H1 (cell line): Measurements from ENCODE around the gene GMFB. TPM values are rescaled to one million over a fixed set of nuclear protein-coding genes. Genes with fewer than 3 reads are reported as not detected.

Source experiments
- CTCF ChIA-PET: fragments of 300-600 bp; sonication (Branson Sonifier 250); formaldehyde crosslinking; loops from one replicate; lab custom pipeline; 2021; ENCODE audit not compliant: partially characterized antibody; lab: Charles Lee
- POLR2A ChIA-PET: fragments of 300-600 bp; sonication (Branson Sonifier 250); formaldehyde crosslinking; loops from one replicate; lab custom pipeline; 2021; ENCODE audit warnings: inconsistent platforms; ENCODE audit not compliant: partially characterized antibody; lab: Charles Lee
- DNase-seq, 2 experiments: peaks; one replicate each; pipeline versions ENCODE4 v3.0.0 to v3.0.0-alpha.2; 2010 to 2022; ENCODE audit warnings: low spot score in 2 of 2, low read depth in 1 of 2, mixed read lengths in 1 of 2
- FAIRE-seq: peaks from 2 replicates; lab custom pipeline; 2011; peaks lifted over from hg19 to GRCh38; lab: Jason Lieb, UNC
- H2AFZ ChIP-seq: 2 replicates; pipeline ENCODE4 v1.8.1; 2012; ENCODE audit warnings: low read length, inconsistent platforms
- H2AK5ac ChIP-seq: 2 replicates; pipeline ENCODE4 v1.6.1; 2013; ENCODE audit warnings: low read depth, low read length
- H2BK120ac ChIP-seq: replicated peaks from 2 replicates; pipeline ENCODE3; 2013; ENCODE audit warnings: low read depth, low read length, inconsistent platforms
- H2BK12ac ChIP-seq: 2 replicates; pipeline ENCODE4 v1.6.1; 2013; ENCODE audit warnings: low read depth, low read length
- H2BK15ac ChIP-seq: 2 replicates; pipeline ENCODE4 v1.6.1; 2013; ENCODE audit warnings: low read length
- H2BK20ac ChIP-seq: 2 replicates; pipeline ENCODE4 v1.6.1; 2013; ENCODE audit warnings: low read length
- H2BK5ac ChIP-seq: 2 replicates; pipeline ENCODE4 v1.6.1; 2013; ENCODE audit warnings: low read depth, low read length
- H3K14ac ChIP-seq: 2 replicates; pipeline ENCODE4 v1.6.1; 2013; ENCODE audit warnings: inconsistent platforms; ENCODE audit not compliant: insufficient read length
- H3K18ac ChIP-seq: 2 replicates; pipeline ENCODE4 v1.6.1; 2013; ENCODE audit warnings: low read length; ENCODE audit errors: extremely low read depth
- H3K23ac ChIP-seq: 2 replicates; pipeline ENCODE4 v1.6.1; 2013; ENCODE audit warnings: inconsistent platforms; ENCODE audit not compliant: insufficient read length
- H3K23me2 ChIP-seq: 2 replicates; pipeline ENCODE4 v1.6.1; 2013; ENCODE audit warnings: low read depth, low read length
- H3K27ac ChIP-seq: 2 replicates; pipeline ENCODE4 v1.6.1; 2011; ENCODE audit warnings: low read depth, low read length, inconsistent platforms
- H3K27me3 ChIP-seq, 4 experiments: replicated peaks in 1 of 4; 1 replicate in 1 of 4; 2 replicates in 3 of 4; pipeline versions ENCODE4 v1.6.1 to v1.8.1; 2011 to 2013; ENCODE audit warnings: low read length in 3 of 4, mild to moderate bottlenecking in 3 of 4, inconsistent platforms in 2 of 4, mixed read lengths in 2 of 4, moderate library complexity in 1 of 4; ENCODE audit not compliant: control insufficient read depth in 3 of 4, insufficient read depth in 3 of 4; ENCODE audit errors: extremely low read depth in 1 of 4
- H3K36me3 ChIP-seq, 4 experiments: 2 replicates each; pipeline versions ENCODE4 v1.6.1 to v1.8.1; 2011 to 2013; ENCODE audit warnings: mild to moderate bottlenecking in 4 of 4, low read length in 3 of 4, moderate library complexity in 2 of 4, control low read depth in 1 of 4, inconsistent platforms in 1 of 4; ENCODE audit not compliant: insufficient read depth in 4 of 4, control insufficient read depth in 2 of 4
- H3K4ac ChIP-seq: replicated peaks from 2 replicates; pipeline ENCODE3; 2013; ENCODE audit warnings: low read length, low read depth, mixed read lengths, inconsistent platforms; ENCODE audit not compliant: insufficient read length
- H3K4me1 ChIP-seq, 4 experiments: replicated peaks in 1 of 4; 1 replicate in 1 of 4; 2 replicates in 3 of 4; pipeline versions ENCODE4 v1.6.1 to v1.8.1; 2011 to 2013; ENCODE audit warnings: low read length in 3 of 4, inconsistent platforms in 2 of 4, mixed read lengths in 1 of 4; ENCODE audit not compliant: insufficient read depth in 4 of 4, control insufficient read depth in 3 of 4
- H3K4me2 ChIP-seq, 2 experiments: 2 replicates each; pipeline versions ENCODE4 v1.6.1 to v1.8.1; 2011 to 2013; ENCODE audit warnings: low read depth in 2 of 2, low read length in 2 of 2, control low read depth in 1 of 2, inconsistent platforms in 1 of 2, mild to moderate bottlenecking in 1 of 2; ENCODE audit not compliant: insufficient read depth in 1 of 2
- H3K4me3 ChIP-seq, 4 experiments: fragments of 200-600, 300-600 bp in 1 of 4; sonication (generic), shearing (Covaris generic), sonication (Bioruptor Twin) in 1 of 4; 2 replicates each; pipeline versions ENCODE4 v1.5.1 to v1.8.1; 2011 to 2016; ENCODE audit warnings: low read length in 4 of 4, low read depth in 3 of 4, control low read depth in 2 of 4, inconsistent platforms in 2 of 4, mild to moderate bottlenecking in 2 of 4, mixed read lengths in 1 of 4, moderate library complexity in 1 of 4; ENCODE audit not compliant: insufficient read depth in 2 of 4; ENCODE audit errors: extremely low read depth in 1 of 4
- H3K56ac ChIP-seq: replicated peaks from 2 replicates; pipeline ENCODE3; 2013; ENCODE audit warnings: low read depth, mild to moderate bottlenecking, mixed read lengths, low read length, inconsistent platforms; ENCODE audit not compliant: insufficient read length
- H3K79me1 ChIP-seq: 2 replicates; pipeline ENCODE4 v1.6.1; 2013; ENCODE audit warnings: low read depth, low read length, control low read depth
- H3K79me2 ChIP-seq, 2 experiments: 2 replicates each; pipeline versions ENCODE4 v1.6.1 to v1.8.1; 2012 to 2013; ENCODE audit warnings: low read length in 2 of 2, mild to moderate bottlenecking in 2 of 2, inconsistent platforms in 1 of 2; ENCODE audit not compliant: insufficient read depth in 2 of 2, control insufficient read depth in 1 of 2
- H3K9ac ChIP-seq, 4 experiments: replicated peaks in 1 of 4; 1 replicate in 1 of 4; 2 replicates in 3 of 4; pipeline versions ENCODE4 v1.6.1 to v1.8.1; 2011 to 2013; ENCODE audit warnings: low read depth in 3 of 4, low read length in 3 of 4, control low read depth in 2 of 4, mild to moderate bottlenecking in 2 of 4, moderate library complexity in 2 of 4, inconsistent platforms in 1 of 4; ENCODE audit errors: extremely low read depth in 1 of 4
- H3K9me3 ChIP-seq, 2 experiments: 2 replicates each; pipeline versions ENCODE4 v1.6.1 to v1.8.1; 2012 to 2013; ENCODE audit warnings: mild to moderate bottlenecking in 2 of 2, moderate library complexity in 2 of 2, control low read depth in 1 of 2, inconsistent platforms in 1 of 2, low read depth in 1 of 2, low read length in 1 of 2, mixed read lengths in 1 of 2; ENCODE audit not compliant: insufficient read depth in 2 of 2
- H4K20me1 ChIP-seq, 2 experiments: replicated peaks in 1 of 2; 2 replicates each; pipeline versions ENCODE3 to v1.8.1; 2011 to 2013; ENCODE audit warnings: inconsistent platforms in 2 of 2, low read length in 2 of 2, mild to moderate bottlenecking in 1 of 2; ENCODE audit not compliant: insufficient read depth in 2 of 2, control insufficient read depth in 1 of 2
- H4K5ac ChIP-seq: 2 replicates; pipeline ENCODE4 v1.6.1; 2013; ENCODE audit warnings: low read length, low read depth, mixed read lengths, inconsistent platforms; ENCODE audit not compliant: insufficient read length
- H4K8ac ChIP-seq: 2 replicates; pipeline ENCODE4 v1.8.0; 2013; ENCODE audit warnings: mild to moderate bottlenecking, moderate library complexity, low read length, inconsistent platforms; ENCODE audit not compliant: insufficient read depth; ENCODE audit errors: extremely low read depth
- H4K91ac ChIP-seq: replicated peaks from 2 replicates; pipeline ENCODE3; 2013; ENCODE audit warnings: low read length, mixed read lengths, inconsistent platforms; ENCODE audit not compliant: insufficient read length
- BACH1 ChIP-seq: IDR thresholded peaks from 2 replicates; pipeline ENCODE4 v1.6.1; 2012; ENCODE audit warnings: low read length, improper control_type of control experiment
- CHD1 ChIP-seq: IDR thresholded peaks from 2 replicates; pipeline ENCODE4 v1.6.1; 2012; ENCODE audit warnings: low read depth, low read length, improper control_type of control experiment
- CREB1 ChIP-seq: IDR thresholded peaks from 2 replicates; pipeline ENCODE4 v1.6.1; 2012; ENCODE audit warnings: inconsistent platforms
- EP300 ChIP-seq, 2 experiments: IDR thresholded peaks; 1 replicate in 1 of 2; 2 replicates in 1 of 2; pipeline ENCODE4 v1.6.1; 2011 to 2012; ENCODE audit warnings: low read depth in 2 of 2, low read length in 2 of 2, mild to moderate bottlenecking in 2 of 2, borderline replicate concordance in 1 of 2, inconsistent platforms in 1 of 2, moderate library complexity in 1 of 2
- EZH2 ChIP-seq: fragments of 200-600 bp; sonication (generic); IDR thresholded peaks from 2 replicates; pipeline ENCODE4 v1.7.1; 2012; ENCODE audit warnings: low read depth, mild to moderate bottlenecking, moderate library complexity, low read length, inconsistent platforms; ENCODE audit not compliant: severe bottlenecking
- HDAC2 ChIP-seq, 2 experiments: fragments of 300-600 bp in 1 of 2; sonication (generic) in 1 of 2; IDR thresholded peaks; 2 replicates each; pipeline ENCODE4 v1.6.1; 2011 to 2012; ENCODE audit warnings: low read depth in 2 of 2, low read length in 2 of 2, mild to moderate bottlenecking in 2 of 2, moderate library complexity in 2 of 2, borderline replicate concordance in 1 of 2, inconsistent platforms in 1 of 2
- MAX ChIP-seq: IDR thresholded peaks from 2 replicates; pipeline ENCODE4 v1.6.1; 2012; ENCODE audit warnings: inconsistent platforms
- NANOG ChIP-seq: IDR thresholded peaks from 2 replicates; pipeline ENCODE4 v1.6.1; 2011; ENCODE audit warnings: low read length, low read depth, mild to moderate bottlenecking, inconsistent platforms; ENCODE audit not compliant: insufficient read depth, poor library complexity, severe bottlenecking
- RAD21 ChIP-seq, 2 experiments: IDR thresholded peaks in 1 of 2; conservative IDR thresholded peaks in 1 of 2; 2 replicates each; pipeline ENCODE4 v1.6.1; 2011; ENCODE audit warnings: low read depth in 2 of 2, low read length in 2 of 2, improper control_type of control experiment in 1 of 2, inconsistent platforms in 1 of 2, mild to moderate bottlenecking in 1 of 2, moderate library complexity in 1 of 2
- RBBP5 ChIP-seq: IDR thresholded peaks from 2 replicates; pipeline ENCODE4 v1.7.1; 2012; ENCODE audit warnings: low read depth, mild to moderate bottlenecking, inconsistent platforms, low read length, moderate library complexity, borderline replicate concordance
- RNF2 ChIP-seq: fragments of 200-900, 300-1000 bp; sonication (generic); IDR thresholded peaks from 2 replicates; pipeline ENCODE4 v1.7.1; 2016; ENCODE audit warnings: borderline replicate concordance, low read depth, mild to moderate bottlenecking, antibody characterized with exemption, low read length; ENCODE audit not compliant: poor library complexity, severe bottlenecking; ENCODE audit errors: missing control alignments
- RXRA ChIP-seq: IDR thresholded peaks from 2 replicates; pipeline ENCODE4 v1.6.1; 2011; ENCODE audit warnings: low read depth, mild to moderate bottlenecking, low read length, moderate library complexity; ENCODE audit not compliant: insufficient read depth
- SP2 ChIP-seq: IDR thresholded peaks from 2 replicates; pipeline ENCODE4 v1.6.1; 2012; ENCODE audit warnings: mild to moderate bottlenecking, low read length, inconsistent platforms
- WGBS, 2 experiments: shearing (Covaris generic) in 1 of 2; methylation state at CpG; one replicate each; pipeline versions ENCODE4 v1.1.6 to v1.1.7; 2013 to 2015; ENCODE audit warnings: low lambda C conversion rate in 2 of 2, mixed read lengths in 2 of 2, inconsistent platforms in 1 of 2, low coverage in 1 of 2, missing lambda C conversion rate in 1 of 2; ENCODE audit not compliant: insufficient replicate concordance in 2 of 2, insufficient coverage in 1 of 2, insufficient read length in 1 of 2; ENCODE audit errors: extremely low coverage in 1 of 2, missing lambda C conversion rate in 1 of 2; 5-methylcytosine and 5-hydroxymethylcytosine counted together
- polyA plus RNA-seq, 7 experiments: library from polyadenylated mRNA; depleted of rRNA in 3 of 7; stranded (reverse) in 5 of 7; unstranded in 2 of 7; fragments of >200 nt in 5 of 7; fragments of 200-250 nt in 2 of 7; gene quantifications; 1 replicate in 5 of 7; 2 replicates in 1 of 7; 4 replicates in 1 of 7; pipeline versions ENCODE4 v1.2.1 to v1.2.3, GENCODE V29; 2011 to 2013; ENCODE audit warnings: missing spikeins in 2 of 7, mixed read lengths in 2 of 7
- total RNA-seq: library from RNA; stranded (reverse); fragmentation: NEBNext Ultra II Directional; extraction: Animal tissue kit (Norgen Biotek cat#: 25700); gene quantifications from 2 replicates; pipeline ENCODE4 v1.2.1, GENCODE V29; 2021

The GMFB gene
- total and polyA plus RNA-seq, 2 of the 8 experiments (the other 6 are each of a cell fraction or from before 2014, with no cell fraction given), result 17.9 to 77.3 TPM

GRCh38 chr14:54450535-54450934 is 38.2 kb downstream of the GMFB start:
- H4K91ac ChIP-seq, result no peak overlapping the region
- FAIRE-seq (no peak), DNase-seq (no peak)
- H3K56ac ChIP-seq, result no peak overlapping the region
- H2BK12ac ChIP-seq, result no peak overlapping the region
- no peak overlapping the region for H3K9ac ChIP-seq
- H3K23me2 ChIP-seq, result no peaks in the 10 kb centered on the region
- H2BK120ac ChIP-seq, result no peak overlapping the region
- H3K4me2 ChIP-seq, result no peak overlapping the region
- H2AK5ac ChIP-seq, result no peak overlapping the region
- no peak overlapping the region for H4K5ac ChIP-seq
- H2BK5ac ChIP-seq, result no peak overlapping the region
- H3K9me3 ChIP-seq, result no peaks in the 10 kb centered on the region
- ChIA-PET CTCF (interaction anchor here (0.7 to 1.0 kb wide), 2 partner anchors 16 to 240 kb away, joined by 3 read pairs; no protein-coding TSS in a partner anchor), POLR2A (no interaction called here)
- no peaks in the 10 kb centered on the region for H4K20me1 ChIP-seq
- 85% methylated on average over 3 of the region's 3 CpGs; no CpG with 5 or more reads in 1 of the 2 experiments for WGBS, 2 experiments
- no peaks in the 10 kb centered on the region for H3K79me2 ChIP-seq
- no peak overlapping the region for H3K4me3 ChIP-seq
- no peaks in the 10 kb centered on the region for H3K36me3 ChIP-seq
- no peaks in the 10 kb centered on the region for H3K27me3 ChIP-seq
- H4K8ac ChIP-seq, result no peak overlapping the region
- H3K14ac ChIP-seq, result no peak overlapping the region
- no peak overlapping the region for H3K23ac ChIP-seq
- H3K4ac ChIP-seq, result no peak overlapping the region
- H3K4me1 ChIP-seq, result no peaks in the 10 kb centered on the region
- no peaks in the 10 kb centered on the region for H3K79me1 ChIP-seq
- no peak overlapping the region for H3K18ac ChIP-seq
- no peak overlapping the region for H2AFZ ChIP-seq
- H2BK20ac ChIP-seq, result no peak overlapping the region
- H2BK15ac ChIP-seq, result no peak overlapping the region
- H3K27ac ChIP-seq, result no peak overlapping the region
- TF ChIP-seq CREB1 (no peak), BACH1 (no peak), MAX (no peak), HDAC2 (IDR thresholded peaks at IDR 0.05; ENCODE audit: borderline replicate concordance in 1 of 2, low read depth in 2 of 2, low read length in 2 of 2) (no peak), RNF2 (no peak), EZH2 (no peak), RXRA (no peak), NANOG (no peak), SP2 (no peak), RAD21 (IDR thresholded peaks at IDR 0.05 in 1 of 2, conservative IDR thresholded peaks at IDR 0.05 in 1 of 2; ENCODE audit: low read depth in 2 of 2, low read length in 2 of 2) (no peak), CHD1 (no peak), RBBP5 (no peak), EP300 (IDR thresholded peaks at IDR 0.05; ENCODE audit: borderline replicate concordance in 1 of 2, low read depth in 2 of 2, low read length in 2 of 2) (no peak)
